Endothelial cell of hepatic sinusoid (primary cell): ENCODE results near the gene GK2.

ENCODE experiments used
- in situ Hi-C: cut with HindIII; loops from 2 replicates; pipeline ENCODE4 v1.10.0; 2017; ENCODE audit warnings: low sequenced_read_pairs

GK2 gene

DNA sequence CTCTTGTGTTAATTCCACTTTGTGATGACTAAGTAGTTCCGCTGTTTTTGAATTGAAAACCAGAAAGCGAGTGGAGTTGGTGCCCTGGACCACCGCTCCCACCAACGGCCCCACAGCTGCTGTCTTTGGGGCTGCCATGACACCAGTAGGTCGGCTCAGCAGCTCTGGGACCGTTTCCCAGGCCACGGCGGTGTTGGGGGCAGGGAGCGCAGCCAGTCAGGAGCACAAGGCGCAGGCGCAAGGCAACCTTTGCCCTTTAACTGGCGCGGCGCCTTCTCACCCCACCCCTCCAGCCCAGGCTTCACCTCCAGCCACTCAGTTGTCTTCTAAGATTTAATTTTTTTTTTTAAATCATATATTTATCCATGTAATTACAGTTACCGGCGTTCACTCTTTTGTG, at the start of gene GK2:
TSS of gene GK2 (minus strand) at position 166 of the 400 bp plus-strand sequence. CDS start at position 138, 28 bp downstream.
- in situ Hi-C loops = no loop called here

- in situ Hi-C loops = no loop called here
Observed at GRCh38 chr4:79455216-79455615, 47.2 kb upstream of the GK2 start.

DNA sequence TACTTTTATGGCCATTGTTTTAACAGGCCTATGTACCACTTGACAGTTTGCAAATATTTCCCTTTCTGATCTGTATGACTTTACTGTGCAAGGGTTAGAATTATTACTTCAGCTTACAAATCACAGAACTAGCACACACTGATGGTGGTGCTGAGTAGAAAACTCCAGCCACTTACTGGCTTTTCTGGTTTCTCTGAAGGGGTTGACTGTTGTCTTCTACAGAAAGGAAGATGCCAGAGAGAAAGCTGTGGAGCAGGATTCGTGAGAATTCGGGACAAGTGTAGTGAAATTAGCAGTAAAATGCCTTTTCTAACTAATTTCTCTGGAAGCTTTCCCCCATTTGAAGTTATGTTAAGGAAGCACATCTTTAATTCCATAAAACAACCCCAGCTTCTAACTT, 46.6 kb upstream of the GK2 start:
- in situ Hi-C loops = no loop called here

- in situ Hi-C loops = no loop called here
Observed at GRCh38 chr4:79450053-79450452, 42.0 kb upstream of the GK2 start.

DNA sequence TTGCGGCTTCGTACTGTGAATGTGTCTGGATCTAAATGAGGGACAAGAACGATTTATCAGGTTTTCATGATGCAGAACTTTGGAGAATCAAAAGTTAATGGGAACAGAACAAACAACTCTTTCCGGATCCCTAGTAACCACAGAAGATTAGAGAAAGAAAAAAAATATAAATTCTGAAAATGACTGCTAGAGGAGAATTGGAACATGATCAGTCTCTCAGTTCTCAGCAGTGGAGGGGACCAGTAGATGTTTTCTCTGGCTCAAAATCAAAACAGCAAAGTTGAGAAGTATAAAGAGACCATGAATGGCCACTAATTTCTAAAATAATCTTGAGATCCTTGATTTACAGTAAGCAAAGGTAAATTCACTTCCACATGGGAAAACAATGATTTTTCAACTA, 38.1 kb upstream of the GK2 start:
- in situ Hi-C loops = no loop called here

DNA sequence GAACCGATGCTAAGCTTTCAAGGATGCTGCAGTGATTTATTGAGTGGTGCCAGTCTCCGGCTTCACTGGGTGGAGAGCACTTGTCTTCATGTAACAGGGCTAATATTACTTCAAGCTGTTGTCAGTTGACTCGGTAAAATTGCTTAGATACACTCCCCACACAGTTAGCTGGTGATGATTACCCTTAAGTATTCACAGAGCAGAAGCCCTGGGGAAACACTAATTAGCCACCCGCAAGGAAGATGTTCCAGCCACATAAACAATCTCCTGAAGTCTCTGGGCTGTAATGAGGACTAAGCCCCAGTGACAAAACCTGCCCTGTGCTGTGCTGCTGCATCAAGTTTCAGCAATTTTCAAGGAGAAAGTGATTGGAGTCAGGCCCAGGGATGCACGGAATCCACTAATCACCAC, 37.3 kb upstream of the GK2 start:
- in situ Hi-C loops = no loop called here

DNA sequence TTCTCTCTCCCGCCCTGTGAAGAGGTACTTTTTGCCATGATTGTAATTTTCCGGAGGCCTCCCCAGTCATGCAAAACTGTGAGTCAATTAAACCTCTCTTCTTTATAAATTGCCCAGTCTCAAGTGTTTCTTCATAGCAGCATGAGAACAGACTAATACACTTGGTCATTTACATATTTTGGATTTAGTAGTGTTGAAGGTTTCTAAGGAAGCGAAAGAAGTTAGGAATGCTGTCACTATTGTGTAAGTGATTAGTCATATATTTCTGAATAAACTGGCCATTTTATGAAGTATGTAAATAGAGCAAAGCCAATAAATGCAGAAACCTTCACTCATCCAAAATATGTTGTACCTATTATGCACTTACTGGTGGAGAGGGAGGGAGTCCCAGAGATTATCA, 34.4 kb upstream of the GK2 start:
- in situ Hi-C loops = no loop called here

GRCh38 chr4:79439489-79439888, 31.5 kb upstream of the GK2 start:
- in situ Hi-C loops = no loop called here

GRCh38 chr4:79431839-79432238, 23.8 kb upstream of the GK2 start:
- in situ Hi-C loops = no loop called here

DNA sequence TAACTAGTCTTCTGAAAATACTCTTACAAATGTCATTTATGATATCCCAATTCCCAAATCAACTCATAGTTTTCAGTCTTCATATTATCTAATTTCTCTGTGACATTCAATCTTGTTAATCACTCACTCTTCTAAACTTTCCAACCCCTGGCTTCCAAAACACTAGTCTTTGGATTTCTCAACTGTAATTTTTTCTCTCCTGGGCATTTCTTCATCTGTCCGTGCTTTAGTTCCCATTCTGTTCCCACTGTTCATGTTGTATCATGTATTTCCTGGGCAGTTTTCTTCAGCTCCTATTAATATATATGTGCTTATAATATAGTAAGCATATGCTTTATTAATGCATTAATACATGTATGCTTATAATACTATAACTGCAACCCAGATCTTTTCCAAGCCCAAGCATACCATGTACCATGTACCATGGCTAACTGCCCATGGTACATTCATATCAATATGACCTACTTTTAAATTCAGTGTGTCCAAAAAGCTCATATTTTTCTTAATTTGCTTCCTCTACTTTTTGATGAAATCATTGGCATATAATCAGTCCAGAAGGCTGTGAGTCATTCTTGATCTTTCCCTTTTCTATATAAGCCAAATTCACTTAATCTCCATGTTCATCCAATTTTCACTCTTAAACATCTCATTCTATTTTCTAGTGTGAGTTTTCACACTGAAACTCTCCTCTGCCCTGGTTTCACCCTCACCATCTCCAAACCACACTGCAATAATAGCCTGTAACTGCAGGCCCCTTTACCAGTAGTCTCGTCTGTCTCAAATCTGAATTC, 21.3 kb upstream of the GK2 start:
- in situ Hi-C loops = no loop called here

GRCh38 chr4:79426989-79427388, 19.0 kb upstream of the GK2 start:
- in situ Hi-C loops = no loop called here

DNA sequence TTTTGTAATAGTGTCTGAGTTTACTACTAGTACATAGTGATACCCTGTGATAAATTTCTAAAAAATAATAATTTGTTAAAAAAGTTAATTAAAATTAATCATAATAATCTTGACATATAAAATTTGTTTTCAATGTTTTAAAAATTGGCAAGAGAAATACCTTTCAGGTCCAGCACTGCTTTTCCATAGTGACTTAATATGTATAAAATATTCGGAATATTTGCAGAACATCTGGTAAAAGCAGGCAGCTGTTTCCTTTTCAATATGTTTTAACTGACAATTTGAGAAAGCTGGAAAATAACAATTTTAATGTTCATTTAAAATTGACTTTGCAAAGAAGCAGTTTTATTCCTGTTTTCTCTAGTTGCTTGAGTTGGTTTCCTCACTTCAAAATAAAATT, 17.6 kb upstream of the GK2 start:
- in situ Hi-C loops = no loop called here

- in situ Hi-C loops = no loop called here
Observed at GRCh38 chr4:79421483-79421882, 13.5 kb upstream of the GK2 start.

- in situ Hi-C loops = no loop called here
Observed at GRCh38 chr4:79413886-79414285, 5.9 kb upstream of the GK2 start.

- in situ Hi-C loops = no loop called here
Observed at GRCh38 chr4:79413032-79413885, 5.2 kb upstream of the GK2 start.

DNA sequence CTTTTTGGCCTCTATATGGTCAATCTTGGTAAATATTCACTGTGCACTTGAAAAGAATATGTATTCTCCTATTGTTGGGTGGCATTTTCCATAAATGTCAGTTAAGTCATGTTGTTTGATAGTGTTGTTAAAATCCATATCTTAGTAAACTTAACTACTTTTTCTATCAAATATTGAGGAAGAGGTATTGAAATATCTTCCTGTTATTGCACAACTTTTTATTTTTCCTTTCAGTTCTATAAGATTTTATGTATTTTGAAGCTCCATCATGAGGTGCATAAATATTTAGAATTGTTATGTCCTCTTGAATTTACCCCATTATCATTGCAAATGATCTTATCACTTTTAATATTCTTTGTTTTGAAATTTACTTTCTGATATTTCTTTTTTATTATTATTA, 3.4 kb downstream of the GK2 start:
- in situ Hi-C loops = no loop called here

DNA sequence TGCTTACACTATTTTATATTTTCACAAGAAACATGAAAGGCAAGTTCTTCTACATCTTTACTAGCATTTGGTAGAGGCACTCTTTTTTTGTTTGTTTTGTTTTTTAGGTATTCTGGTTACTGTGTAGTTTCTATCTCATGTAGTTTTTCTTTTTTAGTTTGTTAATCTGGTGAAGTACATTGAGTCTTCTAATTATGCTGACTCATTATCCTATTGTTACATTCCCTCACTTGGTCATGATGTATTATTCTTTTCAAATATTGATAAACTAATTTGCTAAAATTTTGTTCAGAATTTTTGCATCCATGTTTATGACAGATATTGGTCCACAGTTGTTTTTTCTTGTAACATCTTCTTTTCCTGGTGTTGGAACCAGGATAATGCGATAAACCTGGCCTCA, 4.7 kb downstream of the GK2 start:
- in situ Hi-C loops = no loop called here

GRCh38 chr4:79402332-79402851, 5.6 kb downstream of the GK2 start:
- in situ Hi-C loops = no loop called here

GRCh38 chr4:79399076-79399475, 9.0 kb downstream of the GK2 start:
- in situ Hi-C loops = no loop called here

DNA sequence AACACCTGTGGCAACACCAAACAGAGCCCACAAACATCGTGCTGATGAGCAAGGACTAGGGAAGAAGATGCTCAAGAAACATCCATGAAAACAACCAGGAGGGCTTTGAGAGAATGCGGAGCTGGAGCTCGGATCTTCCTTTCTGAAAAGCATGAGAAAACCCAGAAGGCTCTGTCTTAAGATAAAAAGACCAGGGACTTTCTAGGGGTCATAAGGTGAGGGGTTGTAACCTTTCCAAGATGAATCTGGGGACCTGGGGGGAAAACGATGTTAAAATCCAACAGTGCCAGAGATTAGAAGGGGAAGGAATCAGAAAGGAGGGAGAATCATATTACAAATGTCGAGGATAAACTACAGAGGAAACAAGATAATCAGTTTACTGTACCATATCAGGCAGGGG, 10.1 kb downstream of the GK2 start:
- in situ Hi-C loops = no loop called here

DNA sequence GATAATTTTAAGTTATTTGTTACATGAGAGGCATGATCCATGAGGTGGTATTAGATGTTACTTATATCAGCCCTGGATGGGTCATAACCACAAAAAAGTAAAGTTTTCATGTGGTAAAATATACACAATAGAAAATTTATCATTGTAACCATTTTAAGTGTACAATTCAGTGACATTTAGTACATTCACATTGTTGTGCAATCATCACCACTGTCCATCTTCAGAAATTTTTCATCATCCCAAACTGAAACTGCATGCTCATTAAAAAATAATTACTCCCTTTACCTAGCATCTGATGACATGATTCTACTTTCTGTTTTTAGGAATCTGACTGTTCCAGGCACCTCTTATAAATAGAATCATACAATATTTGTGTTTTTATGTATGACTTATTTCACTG, 11.2 kb downstream of the GK2 start:
- in situ Hi-C loops = no loop called here

- in situ Hi-C loops = no loop called here
Observed at GRCh38 chr4:79395841-79396240, 12.2 kb downstream of the GK2 start.
